OCI-LY3 (cell line): Measurements from ENCODE around the gene CLIC5.

Source experiments
- EZH2phosphoT487 ChIP-seq: fragments of 200-600 bp; shearing (Covaris generic); IDR thresholded peaks from 2 replicates; pipeline ENCODE4 v1.6.1; 2018; ENCODE audit warnings: antibody characterized with exemption, mixed run types, low read depth
- TF ChIP-seq, protein P1 (sequence below): fragments of 200-600, 300-600 bp; sonication (generic); IDR thresholded peaks from 2 replicates; pipeline ENCODE4 v1.5.1; 2014; ENCODE audit warnings: antibody characterized with exemption, low read length, low read depth

DNA sequence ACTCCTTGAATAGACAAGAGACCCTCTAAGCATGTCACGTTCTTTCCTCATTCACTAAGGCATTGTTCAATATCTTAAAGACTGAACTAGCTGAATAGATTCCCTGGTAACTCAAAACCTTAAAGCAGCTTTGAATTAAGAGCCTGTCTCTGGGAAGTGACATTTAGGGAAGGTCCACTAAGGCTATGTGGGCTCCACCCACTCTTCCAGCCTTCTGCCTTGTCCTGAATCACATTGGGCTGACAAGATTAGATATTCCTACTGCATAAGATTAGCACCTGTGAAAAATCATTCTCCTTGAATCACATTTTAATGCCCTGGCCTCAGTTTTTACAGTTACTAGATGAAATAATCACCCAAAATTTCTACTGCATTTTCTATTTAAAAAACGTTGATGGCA, 36.3 kb downstream of the CLIC5 start:
- TF ChIP-seq, protein P1, sequence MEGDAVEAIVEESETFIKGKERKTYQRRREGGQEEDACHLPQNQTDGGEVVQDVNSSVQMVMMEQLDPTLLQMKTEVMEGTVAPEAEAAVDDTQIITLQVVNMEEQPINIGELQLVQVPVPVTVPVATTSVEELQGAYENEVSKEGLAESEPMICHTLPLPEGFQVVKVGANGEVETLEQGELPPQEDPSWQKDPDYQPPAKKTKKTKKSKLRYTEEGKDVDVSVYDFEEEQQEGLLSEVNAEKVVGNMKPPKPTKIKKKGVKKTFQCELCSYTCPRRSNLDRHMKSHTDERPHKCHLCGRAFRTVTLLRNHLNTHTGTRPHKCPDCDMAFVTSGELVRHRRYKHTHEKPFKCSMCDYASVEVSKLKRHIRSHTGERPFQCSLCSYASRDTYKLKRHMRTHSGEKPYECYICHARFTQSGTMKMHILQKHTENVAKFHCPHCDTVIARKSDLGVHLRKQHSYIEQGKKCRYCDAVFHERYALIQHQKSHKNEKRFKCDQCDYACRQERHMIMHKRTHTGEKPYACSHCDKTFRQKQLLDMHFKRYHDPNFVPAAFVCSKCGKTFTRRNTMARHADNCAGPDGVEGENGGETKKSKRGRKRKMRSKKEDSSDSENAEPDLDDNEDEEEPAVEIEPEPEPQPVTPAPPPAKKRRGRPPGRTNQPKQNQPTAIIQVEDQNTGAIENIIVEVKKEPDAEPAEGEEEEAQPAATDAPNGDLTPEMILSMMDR = no peak
- no peak for TF ChIP-seq EZH2phosphoT487
